Forelimb muscle (tissue), 1 donor: ENCODE data around the gene CDH11. TPM values are rescaled to one million over a fixed set of nuclear protein-coding genes. Genes with fewer than 3 reads are reported as not detected.

ENCODE experiments used
- DNase-seq: peaks from one replicate; pipeline ENCODE4 v3.0.0-alpha.2; 2013; ENCODE audit warnings: low read depth
- polyA plus RNA-seq: library from polyadenylated mRNA; unstranded; fragments of 120-200 nt; gene quantifications from one replicate; pipeline ENCODE4 v1.2.1, GENCODE V29; 2013; ENCODE audit not compliant: insufficient read length

The CDH11 gene
- polyA plus RNA-seq, 1 donor, result 43.2 TPM

DNA sequence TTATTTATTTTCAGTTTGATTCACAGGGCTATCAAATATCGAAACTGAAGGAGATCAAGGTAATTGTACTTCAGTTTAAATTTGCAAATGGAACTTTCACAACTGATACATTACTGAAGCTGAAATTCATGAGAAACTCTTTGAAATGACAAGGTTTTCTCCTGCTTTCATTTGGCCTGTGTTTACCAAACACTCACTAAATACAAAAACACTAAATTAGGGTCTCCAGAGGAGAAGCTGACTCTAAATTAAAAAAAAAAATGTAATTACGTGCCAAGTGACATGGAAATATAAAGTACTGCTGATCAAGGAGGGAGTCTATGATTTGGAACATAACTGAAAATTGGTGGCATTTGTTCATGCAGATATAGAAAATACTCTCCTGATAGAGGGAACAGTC lies 205.8 kb downstream of the CDH11 start:
- no peak for DNase-seq

DNA sequence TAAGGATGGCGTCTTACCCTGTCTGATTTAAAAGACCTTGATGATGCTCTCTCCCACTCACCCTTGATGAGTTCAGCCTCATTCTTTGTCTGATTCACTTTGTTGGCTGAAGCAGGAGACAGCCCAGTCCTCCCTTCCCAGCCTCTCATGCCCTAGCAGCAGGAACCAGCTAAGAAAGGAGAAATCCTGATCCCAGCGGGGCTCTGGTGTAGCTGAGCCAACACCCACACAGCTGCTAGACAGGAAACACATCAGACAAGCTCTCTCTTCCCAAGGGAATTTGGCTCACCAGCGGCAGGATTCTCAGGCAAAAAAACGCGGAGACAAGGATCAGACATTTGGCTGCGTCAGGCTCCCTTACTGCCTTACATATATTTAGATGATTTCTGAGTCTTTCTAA lies 211.5 kb downstream of the CDH11 start:
- DNase-seq, result peak; percentile 11

DNA sequence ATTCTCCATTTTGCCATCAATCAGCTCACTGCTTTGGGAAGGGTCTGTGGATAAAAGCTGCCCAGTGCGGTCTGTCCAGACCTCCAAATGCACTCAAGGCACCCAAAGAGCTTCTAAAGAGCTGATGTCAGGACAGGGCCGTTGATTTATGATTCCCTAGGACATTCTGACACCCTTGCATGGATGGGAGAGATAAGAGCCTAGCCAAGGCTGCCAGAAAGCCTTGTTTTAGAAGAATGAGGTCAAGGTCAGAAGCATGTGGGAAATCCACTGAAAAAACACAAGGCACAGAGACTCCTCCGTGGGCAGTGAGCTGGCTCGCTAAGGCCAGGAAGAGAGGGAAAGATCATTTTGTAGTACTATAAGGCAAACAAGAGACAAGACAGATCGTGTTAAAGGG lies 214.0 kb downstream of the CDH11 start:
- DNase-seq, result no peak

DNA sequence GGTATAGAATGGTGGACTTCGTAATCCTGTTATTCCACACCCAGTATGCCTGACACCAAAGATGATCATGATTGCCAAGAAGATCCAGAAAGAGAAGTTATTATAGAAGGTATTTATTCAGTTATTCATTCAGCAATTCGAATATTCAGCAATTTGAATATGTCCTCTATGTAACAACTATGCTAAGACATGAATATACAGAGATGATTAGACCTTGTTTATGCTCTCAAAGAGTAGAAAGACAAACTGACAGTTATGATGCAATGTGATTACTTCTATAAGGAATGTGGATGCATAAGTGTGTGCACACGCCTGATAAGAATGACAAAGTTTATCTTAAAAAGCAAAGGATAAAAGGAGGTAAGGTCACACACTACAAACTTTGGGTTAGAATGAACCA lies 218.1 kb downstream of the CDH11 start:
- DNase-seq, result no peak

DNA sequence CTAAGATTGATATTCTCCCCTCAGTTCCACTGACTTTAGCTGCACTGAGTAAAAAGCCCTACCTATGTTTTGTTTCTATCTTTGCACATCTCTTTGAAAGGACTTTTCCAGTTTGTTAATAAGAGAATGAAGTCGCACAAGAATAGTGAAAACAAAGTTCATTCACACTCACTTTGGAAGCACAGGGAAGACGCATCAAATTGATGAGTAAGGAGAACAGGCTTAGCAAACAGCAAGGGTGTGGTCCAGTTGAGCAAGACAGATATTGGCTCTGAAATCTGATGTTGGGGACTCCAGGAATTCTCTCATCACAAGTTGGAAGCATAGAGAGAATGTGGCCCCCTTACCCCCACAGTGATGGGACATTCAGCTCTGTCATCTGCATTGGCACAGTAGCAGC lies 221.3 kb downstream of the CDH11 start:
- no peak for DNase-seq

DNA sequence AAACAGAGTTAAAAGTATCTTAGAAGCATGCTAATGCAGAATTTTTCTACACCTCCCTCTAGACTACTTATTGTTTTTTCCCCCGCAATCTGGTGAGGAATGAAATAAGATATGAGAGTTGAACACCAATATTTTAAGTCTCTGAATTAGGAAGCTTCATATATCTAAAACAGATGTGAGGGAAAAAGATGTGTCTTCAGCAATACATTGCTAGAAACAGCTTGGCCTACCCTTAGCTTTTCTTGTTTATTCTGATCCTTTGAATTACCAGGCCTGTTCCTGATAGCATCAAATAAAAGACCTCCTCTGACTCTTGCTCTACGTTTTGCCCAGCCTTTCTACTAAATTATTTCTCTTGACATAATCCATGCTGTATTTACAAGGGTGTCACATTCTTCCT lies 221.8 kb downstream of the CDH11 start:
- DNase-seq, result no peak

DNA sequence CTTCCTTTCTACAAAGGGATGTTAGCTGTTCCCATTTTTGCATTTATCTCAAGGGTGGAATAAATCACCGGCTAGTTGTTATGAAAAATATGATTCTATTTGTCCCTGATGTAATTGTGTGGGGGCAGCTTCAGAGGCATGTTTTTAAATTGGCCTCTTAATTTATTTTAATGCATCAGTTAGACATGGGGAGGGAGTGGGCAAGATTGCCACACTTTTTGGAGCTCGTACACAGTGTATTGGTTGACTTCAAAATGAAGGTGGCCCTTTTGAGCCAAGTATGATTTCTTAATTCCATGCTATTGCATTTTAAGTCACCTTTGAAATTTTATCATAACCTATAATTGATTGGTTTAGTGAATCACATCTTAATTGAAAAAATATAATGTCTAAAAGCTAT lies 223.7 kb downstream of the CDH11 start:
- DNase-seq, result no peak
